Ovary (tissue), 3 donors: ENCODE measurements around the gene ST14.

Experiments
- CTCF ChIP-seq, 3 donors: fragments of 450-650 bp in 2 of 3; fragments of 200-600 bp in 1 of 3; IDR thresholded peaks; one replicate each; pipeline versions ENCODE4 v1.5.1 to v1.8.0; 2016 to 2022; ENCODE audit warnings: antibody characterized with exemption in 3 of 3, mild to moderate bottlenecking in 1 of 3
- EP300 ChIP-seq: sonication (generic); formaldehyde crosslinking; IDR thresholded peaks from one replicate; pipeline ENCODE4 v1.6.1; 2017; ENCODE audit warnings: antibody characterized with exemption
- POLR2A ChIP-seq: fragments of 450-650 bp; IDR thresholded peaks from one replicate; pipeline ENCODE4 v1.6.1; 2017; ENCODE audit warnings: antibody characterized with exemption, mild to moderate bottlenecking, moderate library complexity
- donor health status: DM: no; HTN: no; CAD: no.

- no peak for TF ChIP-seq CTCF (IDR thresholded peaks at IDR 0.05)
- TF ChIP-seq POLR2A: no peak
- TF ChIP-seq EP300: no peak
These were observed 4.6 kb downstream of the ST14 start for GRCh38 chr11:130164221-130164570.
